Measurements from ENCODE around the gene TCP1.

GRCh38 chr6:159778542-159779103, 10.8 kb downstream of the TCP1 start:
- TF ChIP-seq ATF2 (CRISPR knock-in tag; IDR thresholded peaks at IDR 0.05) = no peak
- no peak for TF ChIP-seq ZNF207 (IDR thresholded peaks at IDR 0.05; ENCODE audit: borderline replicate concordance)
- no peak for TF ChIP-seq MAX (IDR thresholded peaks at IDR 0.05)
- no peak for TF ChIP-seq ZBTB49 (CRISPR knock-in tag; IDR thresholded peaks at IDR 0.05; ENCODE audit: borderline replicate concordance)
- no peak for TF ChIP-seq REST (IDR thresholded peaks at IDR 0.05; ENCODE audit: borderline replicate concordance in 1 of 2, low read depth in 1 of 2, low read length in 2 of 2)
- TF ChIP-seq BRD4 (CRISPR knock-in tag; IDR thresholded peaks at IDR 0.05) = no peak
- no peak for TF ChIP-seq ZBTB8A (CRISPR knock-in tag; IDR thresholded peaks at IDR 0.05; ENCODE audit: borderline replicate concordance, low read depth)
- no peak for TF ChIP-seq FOXA3 (CRISPR knock-in tag; IDR thresholded peaks at IDR 0.05)
- TF ChIP-seq EZH2 (conservative IDR thresholded peaks at IDR 0.05; ENCODE audit: low read depth, low read length) = no peak
- TF ChIP-seq CTCF (CRISPR knock-in tag; IDR thresholded peaks at IDR 0.05) = no peak
- no peak for TF ChIP-seq NFIC (IDR thresholded peaks at IDR 0.05; ENCODE audit: low read length)
- TF ChIP-seq TSC22D2 (CRISPR knock-in tag; IDR thresholded peaks at IDR 0.05; ENCODE audit: borderline replicate concordance) = no peak
- no peak for TF ChIP-seq ZBTB21 (CRISPR knock-in tag; IDR thresholded peaks at IDR 0.05)

Data from HepG2 (cell line).